Right lobe of liver (tissue), 4 donors: ENCODE measurements around the gene LARP6.

Source experiments
- CTCF ChIP-seq, 4 donors: fragments of 200-600 bp in 3 of 4; fragments of 450-650 bp in 1 of 4; IDR thresholded peaks; one replicate each; pipeline versions ENCODE4 v1.5.1 to v1.8.0; 2016 to 2022; ENCODE audit warnings: antibody characterized with exemption in 4 of 4, mild to moderate bottlenecking in 2 of 4
- POLR2A ChIP-seq: fragments of 450-650 bp; IDR thresholded peaks from one replicate; pipeline ENCODE4 v1.6.1; 2017; ENCODE audit warnings: antibody characterized with exemption, mild to moderate bottlenecking
- donor health status: DM: no; HTN: no; CAD: no.
- donor health status: DM: no; HTN: no; CAD: no.
- donor health status: DM: no; HTN: yes; CAD: no.

GRCh38 chr15:70799667-70800450 is 54.1 kb downstream of the LARP6 start:
- TF ChIP-seq CTCF (IDR thresholded peaks at IDR 0.05) (no peak), POLR2A (no peak)
